K562 (cell line): Measurements from ENCODE around the gene NR5A1. TPM values are rescaled to one million over a fixed set of nuclear protein-coding genes. Genes with fewer than 3 reads are reported as not detected.

Experiments used
- ATAC-seq: fragments of 200-7000 bp; cut with Tn5 transposase; 3 replicates; pipeline ENCODE4 v1.9.1; 2020; ENCODE audit warnings: moderate library complexity
- BruUV-seq: library from RNA; stranded (reverse); fragments of 400-500 nt; replicated peaks from 2 replicates; lab custom pipeline; 2021; lab: Mats Ljungman, UMichigan
- CTCF ChIA-PET: fragments of 300-600 bp; formaldehyde crosslinking; extraction: SDS; loops from one replicate; lab custom pipeline; 2021; ENCODE audit warnings: low intra/inter-chr PET ratio; lab: Yijun Ruan, JAX
- POLR2A ChIA-PET: fragments of 300-600, 350-650 bp; sonication (Branson Sonifier 250); formaldehyde crosslinking; extraction: SDS; loops from one replicate; lab custom pipeline; 2021; ENCODE audit warnings: antibody characterized with exemption, inconsistent platforms; lab: Yijun Ruan, JAX
- DNase-seq, 4 experiments: peaks; one replicate each; pipeline versions ENCODE4 v3.0.0 to v3.0.0-alpha.2; 2011 to 2018; ENCODE audit warnings: low spot score in 3 of 4, mixed read lengths in 3 of 4; ENCODE audit errors: extremely low read depth in 1 of 4
- FAIRE-seq: peaks from 2 replicates; lab custom pipeline; 2011; peaks lifted over from hg19 to GRCh38; lab: Jason Lieb, UNC
- H2AFZ ChIP-seq: 2 replicates; pipeline ENCODE4 v1.6.0; 2011; ENCODE audit warnings: low read depth, low read length, control low read depth, inconsistent platforms
- H3K27ac ChIP-seq: fragments of 200-600 bp; 3 replicates; pipeline ENCODE4 v1.8.0; 2011; ENCODE audit warnings: low read depth, mild to moderate bottlenecking, control low read depth, inconsistent platforms, low read length, moderate library complexity, mixed read lengths; ENCODE audit errors: extremely low read depth
- H3K27me3 ChIP-seq, 2 experiments: fragments of 300-600 bp in 1 of 2; 2 replicates in 1 of 2; 3 replicates in 1 of 2; pipeline versions ENCODE4 v1.6.0 to v1.8.0; 2011; ENCODE audit warnings: inconsistent platforms in 2 of 2, low read length in 2 of 2, mild to moderate bottlenecking in 1 of 2, mixed read lengths in 1 of 2, moderate library complexity in 1 of 2; ENCODE audit not compliant: control insufficient read depth in 2 of 2, insufficient read depth in 2 of 2
- H3K36me3 ChIP-seq: fragments of 300-600 bp; 3 replicates; pipeline ENCODE4 v1.8.0; 2011; ENCODE audit warnings: mild to moderate bottlenecking, low read length, inconsistent platforms; ENCODE audit not compliant: control insufficient read depth, insufficient read depth
- H3K4me1 ChIP-seq, 2 experiments: fragments of 200-600 bp in 1 of 2; replicated peaks in 1 of 2; 2 replicates in 1 of 2; 3 replicates in 1 of 2; pipeline versions ENCODE4 v1.5.1 to v1.8.0; 2011; ENCODE audit warnings: inconsistent platforms in 2 of 2, low read length in 2 of 2, mild to moderate bottlenecking in 1 of 2, mixed read lengths in 1 of 2, moderate library complexity in 1 of 2; ENCODE audit not compliant: control insufficient read depth in 2 of 2, insufficient read depth in 2 of 2
- H3K4me2 ChIP-seq: 2 replicates; pipeline ENCODE4 v1.6.1; 2011; ENCODE audit warnings: low read length, control low read depth, inconsistent platforms, mixed read lengths; ENCODE audit not compliant: insufficient read depth
- H3K4me3 ChIP-seq: fragments of 200-600 bp; sonication (generic), shearing (Covaris generic); 2 replicates; pipeline ENCODE4 v1.5.1; 2016; ENCODE audit warnings: control low read depth, inconsistent platforms
- H3K79me2 ChIP-seq: fragments of 200-600 bp; 3 replicates; pipeline ENCODE4 v1.8.0; 2011; ENCODE audit warnings: low read length, inconsistent platforms; ENCODE audit not compliant: control insufficient read depth, insufficient read depth
- H3K9ac ChIP-seq, 2 experiments: 2 replicates each; pipeline versions ENCODE4 v1.6.0 to v1.6.1; 2011; ENCODE audit warnings: low read depth in 2 of 2, low read length in 2 of 2, control low read depth in 1 of 2, inconsistent platforms in 1 of 2, mild to moderate bottlenecking in 1 of 2, mixed read lengths in 1 of 2; ENCODE audit not compliant: insufficient read depth in 1 of 2
- H3K9me1 ChIP-seq: one replicate; pipeline ENCODE4 v1.6.0; 2011; ENCODE audit warnings: inconsistent platforms, mild to moderate bottlenecking, low read length, moderate library complexity; ENCODE audit not compliant: control insufficient read depth, insufficient read depth
- H3K9me3 ChIP-seq: replicated peaks from 2 replicates; pipeline ENCODE4 v1.5.1; 2011; ENCODE audit warnings: low read depth, low read length, inconsistent platforms; ENCODE audit not compliant: control insufficient read depth, insufficient read depth
- H4K20me1 ChIP-seq: replicated peaks from 2 replicates; pipeline ENCODE4 v1.6.1; 2011; ENCODE audit warnings: low read length, inconsistent platforms, mixed read lengths; ENCODE audit not compliant: control insufficient read depth, insufficient read depth
- ARID3A ChIP-seq: IDR thresholded peaks from 2 replicates; pipeline ENCODE4 v1.6.1; 2012; ENCODE audit warnings: low read depth, low read length, improper control_type of control experiment, borderline replicate concordance
- ARID3B ChIP-seq: fragments of 250-450 bp; sonication (Bioruptor Pico); IDR thresholded peaks from 2 replicates; pipeline ENCODE4 v1.4.0; 2020; ENCODE audit warnings: borderline replicate concordance
- BCOR ChIP-seq: fragments of 450-650 bp; IDR thresholded peaks from 2 replicates; pipeline ENCODE4 v1.6.1; 2016
- BRD4 ChIP-seq: fragments of 200-600 bp; sonication (generic); IDR thresholded peaks from 2 replicates; pipeline ENCODE4 v1.6.1; 2017; ENCODE audit warnings: inconsistent platforms
- BRD9 ChIP-seq: fragments of 450-650 bp; IDR thresholded peaks from 2 replicates; pipeline ENCODE4 v1.6.1; 2018; ENCODE audit warnings: low read depth; ENCODE audit not compliant: partially characterized antibody
- CTBP1 ChIP-seq: fragments of 450-650 bp; IDR thresholded peaks from 2 replicates; pipeline ENCODE4 v1.6.1; 2016; ENCODE audit warnings: borderline replicate concordance
- FOSL1 ChIP-seq: fragments of 200-800 bp; sonication (Bioruptor generic); conservative IDR thresholded peaks from 2 replicates; pipeline ENCODE4 v1.6.1; 2016; ENCODE audit warnings: missing genetic modification characterization, missing compliant biosample characterization
- GTF2E2 ChIP-seq: fragments of 200-800 bp; sonication (Bioruptor generic); IDR thresholded peaks from 2 replicates; pipeline ENCODE4 v1.6.1; 2016; ENCODE audit warnings: missing genetic modification characterization, missing compliant biosample characterization
- HDAC2 ChIP-seq: fragments of 450-650 bp; IDR thresholded peaks from 2 replicates; pipeline ENCODE4 v1.6.1; 2016; ENCODE audit warnings: mild to moderate bottlenecking
- KDM1A ChIP-seq, 2 experiments: fragments of 450-650 bp; IDR thresholded peaks; 2 replicates each; pipeline ENCODE4 v1.6.1; 2016; ENCODE audit warnings: mild to moderate bottlenecking in 2 of 2
- KHSRP ChIP-seq: fragments of 450-650 bp; IDR thresholded peaks from 2 replicates; pipeline ENCODE4 v1.6.1; 2017
- LEF1 ChIP-seq: fragments of 450-650 bp; IDR thresholded peaks from 2 replicates; pipeline ENCODE4 v1.6.1; 2016; ENCODE audit warnings: mild to moderate bottlenecking
- SMAD2 ChIP-seq: fragments of 150-350 bp; IDR thresholded peaks from 2 replicates; pipeline ENCODE4 v1.6.1; 2014; ENCODE audit warnings: low read depth, mild to moderate bottlenecking, low read length
- SMARCA5 ChIP-seq: fragments of 450-650 bp; IDR thresholded peaks from 2 replicates; pipeline ENCODE4 v1.6.1; 2016
- SMARCB1 ChIP-seq: IDR thresholded peaks from 2 replicates; pipeline ENCODE4 v1.6.1; 2011; ENCODE audit warnings: improper control_type of control experiment, low read depth; ENCODE audit not compliant: insufficient read length
- TARDBP ChIP-seq: fragments of 450-650 bp; IDR thresholded peaks from 2 replicates; pipeline ENCODE4 v1.6.1; 2016
- TCF7L2 ChIP-seq: fragments of 150-350 bp; IDR thresholded peaks from 2 replicates; pipeline ENCODE4 v1.6.1; 2016; ENCODE audit warnings: low read depth, mild to moderate bottlenecking, low read length, moderate library complexity
- XRCC4 ChIP-seq: IDR thresholded peaks from one replicate; pipeline ENCODE4 v1.6.1; 2011; ENCODE audit not compliant: insufficient read depth, insufficient read length; ENCODE audit errors: extremely low read depth
- ZBED1 ChIP-seq: IDR thresholded peaks from 2 replicates; pipeline ENCODE4 v1.6.1; 2014
- ZKSCAN3 ChIP-seq: fragments of 250-450 bp; sonication (Bioruptor Pico); IDR thresholded peaks from 2 replicates; pipeline ENCODE4 v1.4.0; 2020
- ZNF12 ChIP-seq: sonication (generic); formaldehyde crosslinking; IDR thresholded peaks from 2 replicates; pipeline ENCODE4 v1.4.0; 2020; ENCODE audit warnings: mild to moderate bottlenecking, missing genetic modification reagents
- ZNF316 ChIP-seq: fragments of 450-650 bp; IDR thresholded peaks from 2 replicates; pipeline ENCODE4 v1.6.1; 2016
- ZNF445 ChIP-seq: fragments of 250-450 bp; sonication (Bioruptor Pico); IDR thresholded peaks from 2 replicates; pipeline ENCODE4 v1.4.0; 2020; ENCODE audit warnings: low read depth, mild to moderate bottlenecking, moderate library complexity
- WGBS: fragments of 100-300 bp; shearing (Covaris generic); methylation state at CpG from one replicate; pipeline ENCODE4 v1.1.6; 2016; ENCODE audit warnings: low coverage, mixed read lengths; ENCODE audit not compliant: insufficient coverage; ENCODE audit errors: missing lambda C conversion rate; 5-methylcytosine and 5-hydroxymethylcytosine counted together
- in situ Hi-C: fragments of 300-500 bp; cut with MboI; formaldehyde crosslinking; loops from 4 replicates; pipeline ENCODE4 v1.15.0; 2018; ENCODE audit warnings: inconsistent platforms, mixed read lengths
- intact Hi-C: fragments of 100-400 bp; cut with micrococcal nuclease; formaldehyde crosslinking; loops from 2 replicates; pipeline ENCODE4 v1.14.2; 2022
- polyA plus RNA-seq, 8 experiments: library from polyadenylated mRNA; depleted of rRNA in 4 of 8; stranded (reverse) in 5 of 8; unstranded in 3 of 8; fragments of >200 nt; fragmentation: Nextera tagmentation in 2 of 8; fragmentation: Illumina TruSeq in 1 of 8; extraction: Ambion mirVana in 2 of 8; extraction: Trizol in 1 of 8; gene quantifications; 2 replicates each; pipeline versions ENCODE4 v1.2.1 to v1.2.3, GENCODE V29; 2011 to 2014; ENCODE audit warnings: inconsistent platforms in 1 of 8, missing spikeins in 1 of 8
- total RNA-seq, 7 experiments: library from RNA; depleted of rRNA in 6 of 7; stranded (reverse); fragments of >200 nt in 6 of 7; fragmentation: Illumina TruSeq in 2 of 7; extraction: Trizol in 2 of 7; gene quantifications; 2 replicates each; pipeline versions ENCODE4 v1.2.1 to v1.2.3, GENCODE V29; 2011 to 2021; ENCODE audit warnings: low replicate concordance in 1 of 7

The NR5A1 gene
- total and polyA plus RNA-seq, 9 of the 15 experiments (the other 6 are each of a cell fraction or from before 2014, with no cell fraction given) = 0.11 to 0.32 (median 0.20) TPM; not detected in 6

- intact Hi-C loops = no loop called here
- no TSS peak for BruUV-seq
- H3K4me1 ChIP-seq = peaks cover 30 to 53% of the 10 kb centered on the region in 2 experiments
- no peaks in the 10 kb centered on the region for H3K36me3 ChIP-seq
- DNase-seq = peak in 2 of 4 experiments; percentile 38 to 55
- H3K79me2 ChIP-seq = no peaks in the 10 kb centered on the region
- no peaks in the 10 kb centered on the region for H3K9me1 ChIP-seq
- H3K4me2 ChIP-seq = no peak overlapping the region
- POLR2A ChIA-PET = interaction anchor here (0.6 to 1.0 kb wide), 2 partner anchors 13 to 166 kb away, joined by 3 read pairs; no protein-coding TSS in a partner anchor
- H3K9ac ChIP-seq = peak overlapping the region in 1 of 2 experiments; percentile 49; a peak in 1 of 4 replicates
- peak; percentile 76 for FAIRE-seq
- H3K27ac ChIP-seq = no peak overlapping the region
- no peaks in the 10 kb centered on the region for H3K27me3 ChIP-seq
- peak; percentile 9 for ATAC-seq
- H4K20me1 ChIP-seq = no peaks in the 10 kb centered on the region
- CTCF ChIA-PET = no interaction called here
- H3K4me3 ChIP-seq = no peak overlapping the region
- no peaks in the 10 kb centered on the region for H3K9me3 ChIP-seq
- H2AFZ ChIP-seq = peak overlapping the region; percentile 96
- WGBS = 42% methylated on average over 9 of the region's 9 CpGs
- in situ Hi-C loops = no loop called here
- no peak for TF ChIP-seq KHSRP
- peak; percentile 27; the same call in 1 of the 2 replicates for TF ChIP-seq ZNF316
- TF ChIP-seq ARID3B (CRISPR knock-in tag) = no peak
- TF ChIP-seq ZKSCAN3 (CRISPR knock-in tag) = no peak
- peak; percentile 53; the same call in 1 of the 2 replicates for TF ChIP-seq CTBP1
- TF ChIP-seq BCOR = peak; percentile 93
- TF ChIP-seq HDAC2 = peak; percentile 18; the same call in 1 of the 2 replicates
- TF ChIP-seq KDM1A (IDR thresholded peaks at IDR 0.05) = peak; percentile 68 to 87
- TF ChIP-seq SMARCB1 = no peak
- TF ChIP-seq FOSL1 = no peak
- TF ChIP-seq ZNF445 (CRISPR knock-in tag) = no peak
- TF ChIP-seq SMARCA5 = peak; percentile 52; the same call in 1 of the 2 replicates
- TF ChIP-seq XRCC4 = no peak
- no peak for TF ChIP-seq ZBED1
- no peak for TF ChIP-seq GTF2E2
- no peak for TF ChIP-seq LEF1
- TF ChIP-seq TARDBP = no peak
- peak; percentile 37 for TF ChIP-seq BRD9
- no peak for TF ChIP-seq TCF7L2
- no peak for TF ChIP-seq ZNF12
- no peak for TF ChIP-seq BRD4
- TF ChIP-seq ARID3A = no peak
- TF ChIP-seq SMAD2 = no peak
These were observed 3.6 kb upstream of the NR5A1 start for GRCh38 chr9:124510650-124511425.
